Inferior parietal cortex (tissue), 1 donor: ENCODE results near the gene MCF2L2.
"Not testable (repeated sequence)": the region's sequence is repeated elsewhere in the genome, so short reads cannot be mapped to it uniquely, and the experiment has no call there.

ENCODE experiments used
- DNase-seq: peaks from one replicate; pipeline ENCODE4 v3.0.0-alpha.2; 2016; ENCODE audit errors: extremely low spot score

Gene MCF2L2

GRCh38 chr3:183208800-183209199, 219.6 kb downstream of the MCF2L2 start:
- no peak for DNase-seq

GRCh38 chr3:183208260-183208659, 220.2 kb downstream of the MCF2L2 start:
- DNase-seq = no peak

GRCh38 chr3:183203670-183204069, 224.7 kb downstream of the MCF2L2 start:
- no peak for DNase-seq

DNA sequence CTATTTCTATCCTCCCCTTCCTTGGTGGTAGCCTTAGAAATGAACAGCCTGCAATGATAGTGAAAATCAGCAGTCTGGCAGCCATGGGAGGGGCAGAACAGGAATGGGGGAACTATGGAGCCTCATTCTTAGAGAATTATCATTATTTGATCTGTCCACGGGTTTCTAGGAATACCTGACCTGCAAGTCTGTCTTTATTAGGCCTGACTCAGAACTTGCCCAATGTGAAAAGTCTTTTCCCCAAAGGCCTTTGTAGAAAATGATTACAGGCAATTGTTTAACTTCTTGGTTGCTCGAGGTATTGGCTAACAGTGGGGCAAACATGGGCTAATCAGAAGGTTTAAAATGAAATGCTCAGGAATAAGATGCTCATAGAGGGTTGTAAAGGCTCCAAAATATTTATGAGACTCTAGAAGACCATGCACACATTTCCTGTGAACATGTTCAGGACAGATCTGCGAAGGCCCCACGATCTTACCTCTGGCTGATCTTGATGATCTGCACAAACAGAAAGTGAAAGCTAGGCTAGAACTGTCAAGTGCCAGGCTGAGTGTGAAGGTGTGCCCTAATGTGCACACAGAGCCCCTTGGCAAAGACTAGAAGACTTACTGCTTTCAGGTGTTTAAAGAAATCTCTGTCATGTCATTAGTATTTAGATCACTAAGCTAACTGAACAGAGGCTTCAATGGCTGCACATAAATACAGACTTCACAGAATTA, 226.3 kb downstream of the MCF2L2 start:
- no peak for DNase-seq

- no peak for DNase-seq
Measured at GRCh38 chr3:183198939-183199338, 229.5 kb downstream of the MCF2L2 start.

DNA sequence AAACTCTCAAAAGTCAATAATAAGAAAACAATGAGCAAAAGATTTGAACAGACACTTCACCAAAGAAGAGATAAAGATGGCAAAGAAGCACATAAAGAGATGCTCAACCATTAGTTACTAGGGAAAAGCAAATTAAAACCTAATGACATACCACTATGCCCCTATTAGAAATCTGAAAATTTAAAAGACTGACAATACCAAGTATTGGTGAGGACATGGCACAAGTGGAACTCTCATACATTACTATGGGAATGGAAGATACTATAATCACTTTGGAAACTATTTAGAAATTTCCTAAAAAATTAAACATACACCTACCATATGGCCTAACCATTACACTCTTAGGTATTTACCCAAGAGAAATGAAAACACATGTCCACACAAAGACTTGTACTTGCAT, 230.7 kb downstream of the MCF2L2 start:
- no peak for DNase-seq

DNA sequence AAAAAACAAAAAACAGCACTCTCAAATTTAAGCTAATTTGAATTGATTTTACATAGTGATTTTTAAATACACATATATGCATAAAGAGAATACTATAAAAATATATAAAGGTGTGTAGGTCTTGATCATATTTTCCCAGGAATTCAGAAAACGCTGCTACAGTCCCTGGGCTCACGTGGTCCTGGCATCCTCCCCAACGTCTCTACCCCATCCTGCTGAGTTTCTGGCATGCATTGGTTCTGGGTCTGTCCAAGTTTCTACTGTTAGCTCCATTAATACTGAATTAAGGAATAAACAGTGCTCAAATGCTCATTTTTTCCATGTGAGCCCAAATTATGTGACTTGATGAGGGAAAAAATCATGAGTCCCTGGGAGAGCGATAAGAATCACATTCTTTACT, 233.2 kb downstream of the MCF2L2 start:
- no peak for DNase-seq

GRCh38 chr3:183193762-183194689, 234.4 kb downstream of the MCF2L2 start:
- no peak for DNase-seq

DNA sequence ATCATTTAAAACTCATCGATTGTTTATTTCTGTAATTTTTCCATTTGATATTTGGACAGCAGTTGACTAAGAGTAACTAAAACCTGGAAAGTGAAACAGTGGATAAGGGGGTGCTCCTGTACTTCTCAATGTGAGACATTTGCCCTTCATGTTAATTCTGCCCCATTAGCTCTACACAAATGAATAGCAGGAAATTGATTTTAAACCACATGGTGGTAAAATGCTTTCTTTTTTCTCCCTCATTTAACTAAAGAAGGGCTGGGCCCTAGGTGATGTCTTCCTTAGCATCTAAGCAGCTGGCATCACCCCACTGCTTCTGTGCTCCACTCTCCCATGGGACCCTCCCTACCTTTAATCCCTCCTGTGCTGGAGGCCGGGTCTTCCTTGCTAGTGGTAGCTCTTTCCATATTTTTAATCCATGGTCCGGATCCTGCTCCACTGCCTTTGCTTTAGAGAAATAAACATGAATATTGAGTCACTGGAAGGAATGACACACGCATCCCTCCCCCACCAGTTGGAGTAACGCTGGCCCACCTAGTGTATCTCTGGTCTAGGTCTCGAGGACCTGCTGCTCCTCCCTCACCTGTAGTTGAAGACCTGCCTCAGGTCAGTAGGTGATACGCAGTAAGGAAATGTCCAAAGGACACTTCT, 235.6 kb downstream of the MCF2L2 start:
- DNase-seq = no peak

GRCh38 chr3:183189641-183190040, 238.8 kb downstream of the MCF2L2 start:
- DNase-seq = no peak

GRCh38 chr3:183188895-183189462, 239.4 kb downstream of the MCF2L2 start:
- DNase-seq = no peak

DNA sequence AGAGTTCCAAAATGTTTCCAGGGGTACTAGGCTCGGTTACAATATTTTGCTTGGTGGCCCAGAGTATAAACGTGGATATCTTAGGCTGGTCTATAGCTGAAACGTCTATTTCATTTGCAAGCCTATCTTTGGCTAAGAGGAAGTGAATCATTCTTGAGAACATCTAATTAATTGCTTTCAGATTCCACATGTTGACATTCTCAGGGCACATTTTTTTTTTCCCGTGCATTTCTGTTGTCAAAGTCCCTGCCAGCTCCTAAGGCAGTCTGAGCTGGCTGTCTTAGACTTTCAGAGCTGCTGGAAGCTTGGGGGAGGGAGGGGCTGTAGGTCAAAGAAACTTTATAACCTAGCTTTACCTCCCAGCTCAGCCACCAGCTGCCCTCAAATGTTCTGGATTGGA, 242.7 kb downstream of the MCF2L2 start:
- no peak for DNase-seq

GRCh38 chr3:183182732-183183610, 245.4 kb downstream of the MCF2L2 start:
- no peak for DNase-seq

DNA sequence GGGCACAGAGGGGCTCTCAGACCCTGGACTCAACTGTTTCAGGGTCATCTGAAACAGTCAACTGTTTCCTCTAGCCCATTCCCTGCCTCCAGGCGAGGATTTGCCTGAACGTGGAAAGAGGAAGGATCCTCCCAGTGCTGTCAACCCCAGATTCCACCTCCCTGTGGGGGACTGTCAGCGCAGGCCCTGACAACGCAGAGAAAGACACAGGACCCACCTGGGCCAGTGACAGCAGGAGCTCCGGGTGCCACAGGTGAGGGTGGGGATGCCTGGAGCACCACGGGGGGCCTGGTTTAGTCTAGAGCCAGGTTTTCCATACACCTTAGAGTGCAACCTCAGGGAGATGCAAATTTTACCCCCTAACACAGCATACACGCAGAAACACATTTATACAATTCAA, 246.3 kb downstream of the MCF2L2 start:
- DNase-seq = no peak

GRCh38 chr3:183181606-183182005, 246.8 kb downstream of the MCF2L2 start:
- DNase-seq = no peak

DNA sequence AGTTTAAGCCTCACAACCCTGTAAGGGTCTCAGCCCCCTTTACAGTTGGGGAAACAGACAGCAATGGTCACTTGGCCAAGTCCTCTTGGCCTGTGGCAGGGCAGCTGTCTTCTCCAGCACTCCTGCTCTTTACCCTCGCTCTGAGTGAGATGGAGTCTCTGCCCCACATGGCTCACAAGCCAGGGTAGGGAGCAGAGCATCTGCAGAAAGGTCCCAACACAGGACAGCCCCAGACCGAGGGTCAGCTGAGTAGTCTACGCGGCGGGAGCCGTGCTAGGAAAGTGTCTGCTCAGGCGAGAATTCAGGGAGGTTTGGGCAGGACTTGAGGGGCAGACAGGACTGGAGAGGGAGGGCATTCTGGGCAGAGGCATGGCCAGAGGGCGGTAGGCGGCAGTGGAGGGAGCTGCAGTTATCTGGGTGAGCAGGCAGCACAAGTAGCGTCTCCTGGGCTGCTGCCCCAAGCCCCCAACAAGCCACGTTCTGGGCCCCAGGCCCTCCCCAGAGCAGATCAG, 247.6 kb downstream of the MCF2L2 start:
- no peak for DNase-seq

GRCh38 chr3:183180110-183180783, 248.2 kb downstream of the MCF2L2 start:
- no peak for DNase-seq

GRCh38 chr3:183179550-183179908, 248.9 kb downstream of the MCF2L2 start:
- DNase-seq = not testable (repeated sequence)

GRCh38 chr3:183178833-183179549, 249.4 kb downstream of the MCF2L2 start:
- peak; percentile 28 for DNase-seq

DNA sequence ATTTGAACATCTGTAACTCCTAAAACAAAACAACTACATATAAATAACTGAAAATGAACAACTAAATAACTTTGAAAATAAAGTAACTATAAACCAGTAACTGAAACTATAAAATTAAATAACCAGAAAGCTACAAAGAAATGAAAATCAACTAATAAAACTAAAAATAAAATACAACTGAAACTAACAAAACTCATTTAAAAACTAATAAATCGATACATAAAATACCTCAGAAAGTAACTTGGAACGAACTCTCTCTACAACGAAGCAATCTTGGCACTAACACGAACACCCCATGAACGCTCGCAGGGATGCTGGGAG, 249.9 kb downstream of the MCF2L2 start:
- DNase-seq = no peak
